Skin epidermis (tissue), 12 donors: ENCODE measurements around the gene CRTAC1.
A peak's percentile ranks its signal among the peaks of the same experiment; 100 is the strongest.

Experiments used
- H3K27ac ChIP-seq, 21 experiments: fragments of 200-600 bp; sonication (generic) in 11 of 21; one replicate each; pipeline ENCODE4 v1.5.0; 2020; ENCODE audit warnings: mild to moderate bottlenecking in 3 of 21, inconsistent platforms in 2 of 21, moderate library complexity in 2 of 21
- H3K4me3 ChIP-seq, 7 experiments: fragments of 200-600 bp; sonication (generic) in 2 of 7; one replicate each; pipeline ENCODE4 v1.5.0; 2020; ENCODE audit warnings: inconsistent platforms in 2 of 7, mild to moderate bottlenecking in 2 of 7, moderate library complexity in 1 of 7

Gene CRTAC1

DNA sequence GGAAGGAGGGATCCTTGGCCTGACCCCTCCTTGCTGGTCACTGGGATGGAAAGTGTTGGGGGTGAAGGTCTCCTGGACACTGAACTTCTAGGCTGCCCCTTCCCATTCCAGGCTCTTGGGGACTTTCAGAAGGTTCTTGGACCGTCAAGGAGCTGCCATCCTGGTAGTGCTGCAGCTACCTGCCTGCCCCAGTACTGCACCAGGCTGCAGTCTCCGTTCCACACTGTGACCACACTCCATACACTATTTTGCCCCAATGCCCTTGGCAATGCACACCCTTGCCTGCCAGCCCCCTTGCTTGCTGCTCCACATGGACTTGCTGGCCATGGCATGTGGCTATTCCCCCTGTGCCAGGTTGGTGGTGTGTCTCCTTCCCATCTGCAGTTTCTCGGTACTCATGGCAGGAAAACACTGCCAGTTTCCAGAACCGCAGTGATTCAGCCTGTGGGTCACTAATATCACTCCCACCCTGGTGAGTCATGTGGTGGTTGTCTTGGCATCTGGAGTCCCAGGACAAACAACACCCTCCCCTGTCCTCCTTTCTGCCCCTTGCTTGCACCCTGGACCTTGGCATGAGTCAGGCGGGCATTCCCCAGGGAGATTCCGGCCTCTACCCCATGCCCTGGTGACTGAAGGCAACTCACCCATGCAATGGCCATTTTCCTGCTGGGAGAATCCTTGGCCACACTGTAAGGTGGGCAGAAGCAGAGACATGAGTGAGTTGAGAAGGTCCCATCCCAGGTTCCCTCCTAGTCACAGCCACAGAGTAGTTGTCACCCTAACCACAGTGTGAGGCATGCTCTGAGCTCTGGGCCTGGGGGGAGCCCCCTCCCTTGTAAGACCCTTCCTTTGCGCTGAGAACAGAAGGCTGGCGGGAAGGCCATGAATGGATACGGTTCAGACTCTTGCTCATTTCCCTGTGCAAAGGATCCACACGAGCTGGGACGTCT is 148.0 kb downstream of the CRTAC1 start:
- Histone ChIP-seq H3K27ac (no peak overlapping the region), H3K4me3 (no peak overlapping the region)

GRCh38 chr10:97880109-97880508 is 150.3 kb downstream of the CRTAC1 start:
- no peak overlapping the region for H3K4me3 ChIP-seq

GRCh38 chr10:97879241-97879640 is 151.2 kb downstream of the CRTAC1 start:
- Histone ChIP-seq H3K4me3 (no peak overlapping the region), H3K27ac (no peak overlapping the region)

More at GRCh38 chr10:97880109-97880508, 150.3 kb downstream of the CRTAC1 start:
- no peak overlapping the region for H3K27ac ChIP-seq

- Histone ChIP-seq H3K4me3 (no peak overlapping the region), H3K27ac (peak overlapping the region in 1 of 21 experiments; percentile 75)
Measured at GRCh38 chr10:97876402-97876801, 154.0 kb downstream of the CRTAC1 start.

DNA sequence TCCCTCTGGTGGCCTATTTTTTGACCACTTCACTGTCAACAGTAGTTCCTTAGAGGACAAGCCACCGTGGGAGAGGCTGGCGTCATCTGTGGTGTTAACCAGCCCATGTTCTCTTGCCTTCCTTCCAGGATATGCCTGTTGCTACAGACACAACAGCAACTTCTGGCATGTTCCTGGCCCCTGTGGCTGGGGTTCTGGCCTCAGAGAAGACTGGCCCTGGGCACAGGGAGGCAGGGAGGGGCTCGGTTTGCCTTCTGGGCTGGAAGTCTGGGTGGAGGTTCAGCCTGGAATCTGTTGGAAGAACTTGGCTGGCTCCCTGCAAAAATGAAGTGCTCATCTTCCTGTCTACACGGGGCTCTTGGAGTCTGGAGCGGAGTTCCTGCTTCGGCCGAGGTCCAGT is 155.0 kb downstream of the CRTAC1 start:
- H3K27ac ChIP-seq = peak overlapping the region in 11 of 21 experiments; percentile 3 to 85 (median 28)
- H3K4me3 ChIP-seq = no peak overlapping the region

- no peak overlapping the region for H3K4me3 ChIP-seq
- H3K27ac ChIP-seq = peak overlapping the region in 11 of 21 experiments; percentile 0 to 85 (median 51)
Measured at GRCh38 chr10:97874332-97874731, 156.1 kb downstream of the CRTAC1 start.

- peak overlapping the region in 11 of 21 experiments; percentile 6 to 85 (median 42) for H3K27ac ChIP-seq
Measured at GRCh38 chr10:97873569-97873968, 156.9 kb downstream of the CRTAC1 start.

DNA sequence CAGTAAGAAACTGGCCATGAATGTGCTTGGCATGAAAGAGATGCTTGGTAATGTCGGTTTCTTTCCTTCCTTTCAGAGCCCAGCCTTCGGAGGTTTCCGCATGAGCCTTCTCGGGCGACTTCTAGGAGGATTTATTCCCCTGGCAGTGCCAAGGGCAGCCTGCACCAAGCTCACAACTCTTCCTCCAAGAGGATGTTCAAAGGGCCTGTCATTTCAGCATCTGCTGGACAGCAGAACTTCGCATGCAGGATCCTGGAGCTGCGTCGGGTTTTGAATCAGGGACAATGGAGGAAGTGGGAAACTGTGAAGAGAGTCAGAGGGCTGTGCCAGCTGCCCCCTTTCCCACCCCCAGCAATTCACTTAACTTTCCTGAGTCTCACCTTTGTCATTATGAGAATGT is 159.4 kb downstream of the CRTAC1 start:
- H3K4me3 ChIP-seq = no peak overlapping the region
- H3K27ac ChIP-seq = no peak overlapping the region

More at GRCh38 chr10:97873569-97873968, 156.9 kb downstream of the CRTAC1 start:
- no peak overlapping the region for H3K4me3 ChIP-seq

GRCh38 chr10:97869091-97870042 is 161.1 kb downstream of the CRTAC1 start:
- H3K4me3 ChIP-seq = no peak overlapping the region
- peak overlapping the region in 7 of 21 experiments; percentile 7 to 72 (median 58) for H3K27ac ChIP-seq

GRCh38 chr10:97868134-97868685 is 162.2 kb downstream of the CRTAC1 start:
- H3K27ac ChIP-seq = peak overlapping the region in 4 of 21 experiments; percentile 16 to 67 (median 45)
- H3K4me3 ChIP-seq = no peak overlapping the region

DNA sequence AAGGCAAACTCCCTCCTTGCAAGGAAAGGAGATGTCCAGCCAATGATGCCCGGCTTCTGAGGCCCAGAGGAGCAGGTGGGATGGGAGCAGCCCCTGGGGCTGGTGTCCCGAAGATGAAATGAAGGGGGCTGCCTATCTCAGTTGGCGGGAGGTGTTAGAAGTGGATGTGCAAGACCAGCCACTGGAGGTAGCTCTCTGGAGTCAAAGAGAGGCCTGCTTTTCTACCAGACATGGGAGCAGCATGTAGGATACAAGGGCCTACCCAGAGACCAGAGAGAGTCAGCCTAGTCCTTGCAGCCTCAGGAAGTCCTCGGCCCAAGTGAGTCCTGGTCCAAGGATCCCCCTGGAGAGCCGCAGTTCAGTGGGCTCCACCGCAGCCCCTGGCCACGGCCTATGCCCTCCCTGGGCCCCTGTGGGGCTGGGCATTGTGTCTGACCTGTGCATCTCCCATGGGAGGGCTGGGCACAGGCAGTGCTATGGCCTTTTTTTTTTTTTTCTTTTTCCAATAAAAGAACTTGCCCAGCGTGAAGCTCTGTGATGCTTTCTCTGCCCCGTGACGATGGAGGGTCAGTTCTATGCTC is 163.1 kb downstream of the CRTAC1 start:
- Histone ChIP-seq H3K27ac (no peak overlapping the region), H3K4me3 (no peak overlapping the region)

GRCh38 chr10:97866524-97867219 is 163.7 kb downstream of the CRTAC1 start:
- Histone ChIP-seq H3K4me3 (no peak overlapping the region), H3K27ac (no peak overlapping the region)

GRCh38 chr10:97865488-97865887 is 164.9 kb downstream of the CRTAC1 start:
- no peak overlapping the region for H3K27ac ChIP-seq
- H3K4me3 ChIP-seq = no peak overlapping the region

DNA sequence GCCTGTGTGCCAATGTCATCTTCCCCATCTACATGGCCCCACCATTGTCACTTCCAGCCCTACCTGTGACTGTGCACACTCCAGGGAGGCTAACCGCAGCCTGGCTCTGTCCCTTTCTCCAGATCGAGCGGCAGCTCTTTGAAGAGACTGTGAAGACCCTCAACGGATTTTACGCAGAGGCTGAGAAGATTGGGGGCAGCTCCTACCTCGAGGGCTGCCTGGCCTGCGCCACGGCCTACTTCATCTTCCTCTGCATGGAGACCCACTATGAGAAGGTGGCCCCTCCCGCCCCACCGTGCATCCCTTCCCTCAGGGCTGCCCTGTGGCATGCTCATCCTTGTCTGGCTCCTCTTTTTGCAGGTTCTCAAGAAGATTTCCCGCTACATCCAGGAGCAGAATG is 166.6 kb downstream of the CRTAC1 start:
- H3K4me3 ChIP-seq = no peak overlapping the region
- H3K27ac ChIP-seq = no peak overlapping the region

GRCh38 chr10:97861924-97862323 is 168.5 kb downstream of the CRTAC1 start:
- H3K27ac ChIP-seq = no peak overlapping the region
- no peak overlapping the region for H3K4me3 ChIP-seq

DNA sequence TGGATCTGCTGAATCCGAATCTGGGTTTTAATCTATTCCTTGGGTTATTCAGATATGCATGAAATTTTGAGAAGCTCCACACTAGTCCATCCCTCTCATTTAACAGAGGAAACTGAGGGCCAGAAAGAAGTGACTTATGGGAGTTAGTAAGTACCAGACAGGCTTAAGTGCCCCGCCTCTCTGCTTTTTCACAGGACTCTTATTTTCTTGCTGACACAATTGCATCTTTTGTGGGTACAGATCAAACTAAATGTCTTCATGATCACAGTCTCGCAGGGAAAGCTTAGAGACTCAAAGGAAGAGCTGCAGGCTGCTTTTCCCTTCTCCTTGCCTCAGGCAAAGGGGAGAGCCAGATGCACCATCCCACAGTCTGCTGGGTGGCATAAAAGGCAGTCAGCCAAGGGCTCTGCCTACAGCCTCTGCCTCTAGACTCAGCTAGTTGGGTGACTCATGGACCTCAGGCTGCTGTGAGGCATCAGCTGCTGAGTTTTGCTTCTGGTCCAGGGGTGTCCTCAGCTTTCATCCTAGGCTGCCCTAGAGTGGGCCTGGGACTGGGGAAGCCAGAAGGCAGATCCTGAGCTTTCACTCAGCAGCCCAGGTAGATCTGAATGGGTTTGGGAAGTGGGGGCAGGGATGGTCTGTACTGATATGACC is 169.2 kb downstream of the CRTAC1 start:
- Histone ChIP-seq H3K27ac (no peak overlapping the region), H3K4me3 (no peak overlapping the region)

DNA sequence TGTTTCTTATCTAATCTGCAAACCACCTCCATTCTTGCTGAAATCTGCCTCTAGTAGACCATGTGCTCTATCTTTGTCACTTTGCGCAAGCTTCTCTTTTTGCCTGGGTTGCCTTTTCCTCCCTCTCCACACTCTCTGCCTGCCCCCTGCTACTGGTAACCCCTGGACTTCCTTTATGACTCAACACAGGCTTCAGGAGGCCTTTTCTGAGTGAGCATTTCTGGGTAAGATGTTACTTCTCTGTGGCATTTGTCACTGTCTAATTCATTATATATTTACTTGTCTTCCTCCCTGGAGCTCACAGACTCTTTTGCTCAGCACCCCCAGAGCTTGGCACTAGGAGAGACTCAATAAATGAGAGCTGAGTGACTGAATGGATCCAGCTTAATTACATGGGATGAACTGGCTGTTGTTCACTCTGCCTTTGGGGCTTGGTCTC is 172.4 kb downstream of the CRTAC1 start:
- Histone ChIP-seq H3K4me3 (no peak overlapping the region), H3K27ac (no peak overlapping the region)

GRCh38 chr10:97854743-97855142 is 175.7 kb downstream of the CRTAC1 start:
- Histone ChIP-seq H3K27ac (peak overlapping the region in 2 of 21 experiments; percentile 0 to 55), H3K4me3 (no peak overlapping the region)
